NK-92 (cell line): ENCODE measurements around the gene ANP32B.
"Not testable (repeated sequence)": the region's sequence is repeated elsewhere in the genome, so short reads cannot be mapped to it uniquely, and the experiment has no call there.

Source experiments
- DNase-seq: peaks from one replicate; lab custom pipeline; 2025; ENCODE audit not compliant: unreplicated experiment; lab: John Stamatoyannopoulos, UW

Gene ANP32B

DNA sequence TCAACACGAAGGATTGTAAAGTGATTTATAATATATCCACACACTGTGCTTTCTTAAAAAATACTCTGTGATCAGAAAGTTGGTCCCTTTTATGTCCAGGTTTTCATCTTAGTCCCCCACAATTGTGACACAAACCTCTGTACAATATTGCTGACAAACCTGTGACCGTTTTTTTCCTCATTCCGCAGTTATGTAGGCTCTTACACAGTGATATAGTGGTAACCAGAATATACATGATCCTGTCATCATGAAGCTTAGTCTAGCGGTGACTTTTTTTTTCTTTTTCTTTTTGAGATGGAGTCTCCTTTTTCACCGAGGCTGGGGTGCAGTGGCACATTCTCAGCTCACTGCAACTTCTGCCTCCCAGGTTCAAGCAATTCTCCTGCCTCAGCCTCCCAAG lies 8.7 kb downstream of the ANP32B start:
- DNase-seq = no peak

- DNase-seq = no peak
Observed at GRCh38 chr9:97992219-97992618, 9.1 kb downstream of the ANP32B start.

DNA sequence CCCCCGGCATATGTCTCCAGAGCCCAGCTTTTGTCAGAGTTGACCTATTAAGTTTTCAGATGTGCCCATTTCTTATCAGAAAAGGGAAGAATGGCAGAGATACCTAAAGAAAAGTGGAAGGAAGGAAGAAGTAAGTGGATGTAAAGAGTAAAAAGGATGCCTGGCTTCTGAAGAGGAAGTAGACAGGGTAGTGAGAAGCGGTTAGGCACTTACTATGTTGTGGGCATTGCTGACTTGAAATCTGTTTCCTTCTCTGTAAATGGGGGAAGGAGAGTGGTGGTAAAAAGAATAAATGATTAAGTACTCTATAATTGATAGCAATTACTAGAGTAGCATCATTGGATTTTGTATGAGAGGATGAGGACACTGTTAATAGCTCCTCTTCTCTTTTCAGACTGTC lies 9.9 kb downstream of the ANP32B start:
- no peak for DNase-seq

DNA sequence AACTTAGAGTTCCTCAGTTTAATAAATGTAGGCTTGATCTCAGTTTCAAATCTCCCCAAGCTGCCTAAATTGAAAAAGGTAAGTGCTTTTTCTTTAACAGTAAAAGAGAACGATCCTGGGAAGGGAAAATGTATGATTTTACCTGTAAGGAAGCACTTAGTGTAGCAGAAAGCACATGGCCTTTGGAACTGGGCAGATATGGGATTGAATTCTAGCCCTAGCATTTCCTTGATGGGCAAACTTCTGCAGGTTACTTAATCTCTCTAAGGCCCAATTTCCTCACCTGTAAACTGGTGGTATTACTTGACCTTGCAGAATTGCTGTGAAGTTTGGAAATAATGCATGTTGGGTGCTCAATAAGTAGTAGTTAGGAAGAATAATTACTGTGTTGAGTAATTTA lies 11.6 kb downstream of the ANP32B start:
- no peak for DNase-seq

DNA sequence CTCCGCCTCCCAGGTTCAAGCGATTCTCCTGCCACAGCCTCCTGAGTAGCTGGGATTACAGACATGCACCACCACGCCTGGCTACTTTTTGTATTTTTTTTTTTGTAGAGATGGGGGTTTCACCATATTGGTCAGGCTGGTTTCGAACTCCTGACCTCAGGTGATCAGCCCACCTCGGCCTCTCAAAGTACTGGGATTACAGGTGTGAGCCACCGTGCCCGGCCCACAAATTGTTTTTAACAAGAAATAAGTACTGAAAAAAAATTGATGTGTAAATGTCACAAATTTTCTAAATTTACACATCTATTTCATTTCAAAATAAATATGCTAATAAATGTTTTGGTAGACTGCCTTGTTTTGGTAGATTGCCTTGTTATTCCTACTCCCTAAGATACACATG lies 13.5 kb downstream of the ANP32B start:
- not testable (repeated sequence) for DNase-seq

GRCh38 chr9:97997330-97998276 lies 14.5 kb downstream of the ANP32B start:
- DNase-seq = no peak

- no peak for DNase-seq
Observed at GRCh38 chr9:98002808-98003207, 19.7 kb downstream of the ANP32B start.

- no peak for DNase-seq
Observed at GRCh38 chr9:98006127-98006796, 23.1 kb downstream of the ANP32B start.

- no peak for DNase-seq
Observed at GRCh38 chr9:98007251-98007928, 24.2 kb downstream of the ANP32B start.

- no peak for DNase-seq
Observed at GRCh38 chr9:98008764-98009163, 25.6 kb downstream of the ANP32B start.

DNA sequence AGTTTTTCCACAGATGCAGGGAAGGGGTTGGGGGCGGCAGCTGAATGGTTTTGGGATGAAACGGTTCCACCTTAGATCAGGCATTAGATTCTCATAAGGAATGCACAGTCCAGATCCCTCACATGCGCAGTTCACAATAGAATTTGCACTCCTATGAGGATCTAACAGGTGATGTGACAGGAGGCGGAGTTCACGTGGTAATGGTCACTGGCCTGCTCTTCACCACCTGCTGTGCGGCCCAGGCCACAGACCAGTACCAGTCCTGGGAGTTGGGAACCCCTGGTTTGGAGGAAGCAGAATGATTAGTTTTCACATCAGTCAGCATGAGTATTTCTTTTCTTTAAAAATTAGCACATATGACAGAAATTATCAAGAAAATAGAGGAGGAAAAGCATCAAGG lies 26.3 kb downstream of the ANP32B start:
- DNase-seq = no peak

DNA sequence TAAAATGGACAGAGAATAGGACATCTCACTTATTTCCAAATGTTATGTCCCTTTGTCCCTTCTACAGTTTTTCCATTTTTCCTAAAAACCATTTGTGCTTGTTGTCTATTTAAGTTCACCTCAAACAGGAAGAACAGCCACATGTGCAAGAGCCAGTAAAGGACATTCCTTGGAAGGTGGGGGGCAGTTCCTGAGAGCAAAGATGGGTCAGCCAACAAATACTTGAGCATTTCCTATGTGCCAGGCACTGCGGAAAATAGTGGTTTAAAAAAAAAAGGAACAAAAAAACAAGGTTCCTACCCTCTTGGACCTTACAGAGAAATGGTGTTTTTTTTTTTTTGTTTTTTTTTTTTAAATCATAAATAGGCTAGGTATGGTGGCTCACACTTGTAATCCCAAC lies 26.8 kb downstream of the ANP32B start:
- DNase-seq = no peak

GRCh38 chr9:98010445-98010844 lies 27.3 kb downstream of the ANP32B start:
- DNase-seq = no peak

DNA sequence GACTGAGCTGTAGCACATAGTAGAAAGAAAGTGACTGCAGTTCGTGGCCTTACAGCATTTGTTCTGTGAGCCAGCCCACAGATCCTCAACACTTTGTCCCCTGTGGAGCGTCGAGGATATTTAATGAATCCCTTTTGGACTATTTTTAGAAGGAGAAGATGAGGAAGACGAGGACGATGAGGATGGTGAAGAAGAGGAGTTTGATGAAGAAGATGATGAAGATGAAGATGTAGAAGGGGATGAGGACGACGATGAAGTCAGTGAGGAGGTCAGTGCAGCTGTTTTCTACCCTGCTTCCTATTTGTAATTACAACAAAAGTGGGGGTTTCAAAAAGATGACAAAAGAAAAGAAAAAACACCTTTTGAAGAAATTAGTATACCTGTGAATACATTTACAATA lies 28.0 kb downstream of the ANP32B start:
- no peak for DNase-seq

- no peak for DNase-seq
Observed at GRCh38 chr9:98016137-98016680, 33.1 kb downstream of the ANP32B start.

DNA sequence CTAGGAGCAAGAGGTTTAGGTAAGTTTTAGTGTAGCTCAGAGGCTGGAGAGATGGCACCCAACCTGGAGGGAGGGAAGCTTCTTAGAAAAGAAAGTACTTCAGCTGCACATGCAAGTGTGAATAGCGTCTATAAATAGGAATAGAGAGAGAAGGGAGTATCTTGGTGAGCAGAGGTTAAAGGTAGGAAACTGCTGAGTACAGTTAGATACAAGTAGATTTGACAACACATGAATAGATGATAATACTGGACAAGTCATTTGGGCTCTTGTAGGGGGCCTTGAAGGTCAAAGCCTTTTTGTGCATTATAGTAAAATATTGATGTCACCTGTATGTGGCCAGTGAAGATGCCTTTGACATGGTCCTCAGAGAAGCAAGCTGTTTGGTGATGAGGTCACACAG lies 34.2 kb downstream of the ANP32B start:
- DNase-seq = no peak

DNA sequence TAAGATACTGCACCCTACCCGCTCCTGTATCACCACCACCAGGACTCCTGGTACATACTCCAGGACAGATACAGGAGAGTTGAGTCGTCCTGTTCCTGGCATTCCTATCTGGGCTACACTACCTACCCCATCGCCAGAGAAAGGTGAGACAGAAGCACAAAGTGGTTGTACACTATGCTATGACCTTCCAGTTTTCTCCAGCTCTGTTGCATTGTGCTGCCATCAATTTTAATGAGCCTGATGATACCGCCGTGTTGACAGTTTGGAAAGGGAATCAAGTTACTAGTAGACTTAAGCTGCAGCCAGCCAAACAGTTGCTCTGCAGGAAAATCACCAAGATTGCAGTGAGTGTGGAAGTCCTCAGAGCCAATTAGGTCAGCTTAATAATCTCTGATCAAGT lies 35.2 kb downstream of the ANP32B start:
- no peak for DNase-seq

DNA sequence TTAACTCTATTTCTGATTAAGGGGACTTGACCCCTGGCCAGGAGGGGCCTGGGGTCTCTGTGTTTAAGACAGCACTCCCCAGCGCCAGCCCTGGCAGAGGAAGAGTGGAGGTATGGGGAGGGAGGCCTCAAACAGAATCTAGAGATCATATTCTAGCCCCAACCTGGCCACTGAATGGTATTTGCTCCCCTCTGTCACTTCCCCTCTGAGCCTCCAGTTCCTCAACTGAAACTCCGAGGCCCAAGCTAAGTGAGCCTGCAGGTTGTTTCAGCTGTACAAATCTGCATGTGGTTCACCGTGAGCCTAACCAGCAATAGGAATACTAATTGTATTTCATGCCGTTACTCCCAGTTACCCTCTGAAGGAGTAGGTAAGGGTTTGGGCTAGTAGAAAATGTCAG lies 36.0 kb downstream of the ANP32B start:
- no peak for DNase-seq

GRCh38 chr9:98019869-98020268 lies 36.7 kb downstream of the ANP32B start:
- not testable (repeated sequence) for DNase-seq

DNA sequence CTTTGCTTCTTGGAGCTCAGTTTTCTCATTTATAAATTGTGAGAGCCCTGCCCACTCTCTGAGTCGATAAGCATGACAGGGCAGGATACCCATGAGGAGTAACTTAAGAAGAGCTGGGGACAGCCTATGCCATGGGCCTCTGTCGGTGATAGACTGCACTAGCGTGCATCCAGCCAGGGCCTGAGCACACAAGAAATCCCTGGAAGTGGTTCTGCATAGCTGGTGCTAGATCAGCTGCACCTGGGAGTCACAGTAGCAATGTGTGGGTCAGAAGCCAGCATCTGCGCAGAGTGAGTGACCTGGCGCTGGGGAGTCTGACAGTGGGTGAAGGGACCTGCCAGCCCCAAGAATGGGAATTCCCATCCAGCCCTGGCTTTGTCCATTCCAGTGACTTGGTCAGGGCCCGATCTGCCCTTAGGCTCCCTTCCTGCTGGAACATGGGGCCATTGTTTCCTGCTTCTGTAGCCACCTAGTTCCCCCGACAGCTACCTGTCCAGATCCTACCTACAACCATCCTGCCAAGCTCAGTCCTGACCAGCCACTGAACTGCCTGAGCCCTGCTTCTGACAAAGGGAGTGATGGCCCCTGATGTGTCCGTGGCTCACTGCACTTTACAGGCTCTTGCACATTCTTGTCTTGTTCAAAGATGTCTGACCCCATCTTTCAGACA lies 37.5 kb downstream of the ANP32B start:
- no peak for DNase-seq
